ENCODE measurements around the gene CTNNA1.

The CTNNA1 gene

DNA sequence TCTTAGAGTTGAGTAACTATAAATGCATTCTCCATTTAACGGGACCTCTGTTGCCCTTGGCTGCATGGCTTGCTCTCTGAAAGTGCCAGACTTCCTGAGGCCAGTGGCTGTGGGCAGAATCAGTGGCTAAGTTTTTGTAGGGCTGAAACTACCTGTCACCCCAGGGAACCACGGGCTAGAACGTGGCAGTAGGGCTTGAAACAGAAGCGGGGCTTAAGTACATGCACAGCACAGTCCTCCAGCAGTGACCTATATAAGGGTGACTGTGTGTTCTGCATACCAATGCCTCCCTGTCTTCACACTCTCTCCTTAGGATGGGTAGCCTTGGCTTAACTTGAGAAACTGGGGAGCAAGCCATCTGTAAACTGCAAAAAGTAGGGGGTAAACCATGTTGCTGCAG, 165.5 kb downstream of the CTNNA1 start:
- TF ChIP-seq KLF16 (tag by site-specific recombination; IDR thresholded peaks at IDR 0.05) (no peak), EGR2 (tag by site-specific recombination; IDR thresholded peaks at IDR 0.05; ENCODE audit: low read depth) (no peak), ZNF785 (tag by site-specific recombination; IDR thresholded peaks at IDR 0.05) (no peak), GLIS1 (tag by site-specific recombination; IDR thresholded peaks at IDR 0.05) (no peak), ZNF132 (tag by site-specific recombination; IDR thresholded peaks at IDR 0.05; ENCODE audit: borderline replicate concordance) (no peak), ZNF157 (tag by site-specific recombination; IDR thresholded peaks at IDR 0.05) (no peak), ZNF529 (tag by site-specific recombination; IDR thresholded peaks at IDR 0.05; ENCODE audit: insufficient replicate concordance) (no peak), ZNF549 (tag by site-specific recombination; IDR thresholded peaks at IDR 0.05) (no peak), ZNF768 (tag by site-specific recombination; IDR thresholded peaks at IDR 0.05) (no peak), ZBTB17 (tag by site-specific recombination; IDR thresholded peaks at IDR 0.05) (no peak), REPIN1 (tag by site-specific recombination; IDR thresholded peaks at IDR 0.05; ENCODE audit: low read depth) (no peak)
- TF ChIP-seq, protein P1, sequence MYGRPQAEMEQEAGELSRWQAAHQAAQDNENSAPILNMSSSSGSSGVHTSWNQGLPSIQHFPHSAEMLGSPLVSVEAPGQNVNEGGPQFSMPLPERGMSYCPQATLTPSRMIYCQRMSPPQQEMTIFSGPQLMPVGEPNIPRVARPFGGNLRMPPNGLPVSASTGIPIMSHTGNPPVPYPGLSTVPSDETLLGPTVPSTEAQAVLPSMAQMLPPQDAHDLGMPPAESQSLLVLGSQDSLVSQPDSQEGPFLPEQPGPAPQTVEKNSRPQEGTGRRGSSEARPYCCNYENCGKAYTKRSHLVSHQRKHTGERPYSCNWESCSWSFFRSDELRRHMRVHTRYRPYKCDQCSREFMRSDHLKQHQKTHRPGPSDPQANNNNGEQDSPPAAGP (tag by site-specific recombination; IDR thresholded peaks at IDR 0.05), result no peak
- TF ChIP-seq, protein P2, sequence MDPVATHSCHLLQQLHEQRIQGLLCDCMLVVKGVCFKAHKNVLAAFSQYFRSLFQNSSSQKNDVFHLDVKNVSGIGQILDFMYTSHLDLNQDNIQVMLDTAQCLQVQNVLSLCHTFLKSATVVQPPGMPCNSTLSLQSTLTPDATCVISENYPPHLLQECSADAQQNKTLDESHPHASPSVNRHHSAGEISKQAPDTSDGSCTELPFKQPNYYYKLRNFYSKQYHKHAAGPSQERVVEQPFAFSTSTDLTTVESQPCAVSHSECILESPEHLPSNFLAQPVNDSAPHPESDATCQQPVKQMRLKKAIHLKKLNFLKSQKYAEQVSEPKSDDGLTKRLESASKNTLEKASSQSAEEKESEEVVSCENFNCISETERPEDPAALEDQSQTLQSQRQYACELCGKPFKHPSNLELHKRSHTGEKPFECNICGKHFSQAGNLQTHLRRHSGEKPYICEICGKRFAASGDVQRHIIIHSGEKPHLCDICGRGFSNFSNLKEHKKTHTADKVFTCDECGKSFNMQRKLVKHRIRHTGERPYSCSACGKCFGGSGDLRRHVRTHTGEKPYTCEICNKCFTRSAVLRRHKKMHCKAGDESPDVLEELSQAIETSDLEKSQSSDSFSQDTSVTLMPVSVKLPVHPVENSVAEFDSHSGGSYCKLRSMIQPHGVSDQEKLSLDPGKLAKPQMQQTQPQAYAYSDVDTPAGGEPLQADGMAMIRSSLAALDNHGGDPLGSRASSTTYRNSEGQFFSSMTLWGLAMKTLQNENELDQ (tag by site-specific recombination; IDR thresholded peaks at IDR 0.05; ENCODE audit: low read depth), result no peak
- TF ChIP-seq, protein P3, sequence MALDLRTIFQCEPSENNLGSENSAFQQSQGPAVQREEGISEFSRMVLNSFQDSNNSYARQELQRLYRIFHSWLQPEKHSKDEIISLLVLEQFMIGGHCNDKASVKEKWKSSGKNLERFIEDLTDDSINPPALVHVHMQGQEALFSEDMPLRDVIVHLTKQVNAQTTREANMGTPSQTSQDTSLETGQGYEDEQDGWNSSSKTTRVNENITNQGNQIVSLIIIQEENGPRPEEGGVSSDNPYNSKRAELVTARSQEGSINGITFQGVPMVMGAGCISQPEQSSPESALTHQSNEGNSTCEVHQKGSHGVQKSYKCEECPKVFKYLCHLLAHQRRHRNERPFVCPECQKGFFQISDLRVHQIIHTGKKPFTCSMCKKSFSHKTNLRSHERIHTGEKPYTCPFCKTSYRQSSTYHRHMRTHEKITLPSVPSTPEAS (tag by site-specific recombination; IDR thresholded peaks at IDR 0.05), result no peak
- TF ChIP-seq, protein P4, sequence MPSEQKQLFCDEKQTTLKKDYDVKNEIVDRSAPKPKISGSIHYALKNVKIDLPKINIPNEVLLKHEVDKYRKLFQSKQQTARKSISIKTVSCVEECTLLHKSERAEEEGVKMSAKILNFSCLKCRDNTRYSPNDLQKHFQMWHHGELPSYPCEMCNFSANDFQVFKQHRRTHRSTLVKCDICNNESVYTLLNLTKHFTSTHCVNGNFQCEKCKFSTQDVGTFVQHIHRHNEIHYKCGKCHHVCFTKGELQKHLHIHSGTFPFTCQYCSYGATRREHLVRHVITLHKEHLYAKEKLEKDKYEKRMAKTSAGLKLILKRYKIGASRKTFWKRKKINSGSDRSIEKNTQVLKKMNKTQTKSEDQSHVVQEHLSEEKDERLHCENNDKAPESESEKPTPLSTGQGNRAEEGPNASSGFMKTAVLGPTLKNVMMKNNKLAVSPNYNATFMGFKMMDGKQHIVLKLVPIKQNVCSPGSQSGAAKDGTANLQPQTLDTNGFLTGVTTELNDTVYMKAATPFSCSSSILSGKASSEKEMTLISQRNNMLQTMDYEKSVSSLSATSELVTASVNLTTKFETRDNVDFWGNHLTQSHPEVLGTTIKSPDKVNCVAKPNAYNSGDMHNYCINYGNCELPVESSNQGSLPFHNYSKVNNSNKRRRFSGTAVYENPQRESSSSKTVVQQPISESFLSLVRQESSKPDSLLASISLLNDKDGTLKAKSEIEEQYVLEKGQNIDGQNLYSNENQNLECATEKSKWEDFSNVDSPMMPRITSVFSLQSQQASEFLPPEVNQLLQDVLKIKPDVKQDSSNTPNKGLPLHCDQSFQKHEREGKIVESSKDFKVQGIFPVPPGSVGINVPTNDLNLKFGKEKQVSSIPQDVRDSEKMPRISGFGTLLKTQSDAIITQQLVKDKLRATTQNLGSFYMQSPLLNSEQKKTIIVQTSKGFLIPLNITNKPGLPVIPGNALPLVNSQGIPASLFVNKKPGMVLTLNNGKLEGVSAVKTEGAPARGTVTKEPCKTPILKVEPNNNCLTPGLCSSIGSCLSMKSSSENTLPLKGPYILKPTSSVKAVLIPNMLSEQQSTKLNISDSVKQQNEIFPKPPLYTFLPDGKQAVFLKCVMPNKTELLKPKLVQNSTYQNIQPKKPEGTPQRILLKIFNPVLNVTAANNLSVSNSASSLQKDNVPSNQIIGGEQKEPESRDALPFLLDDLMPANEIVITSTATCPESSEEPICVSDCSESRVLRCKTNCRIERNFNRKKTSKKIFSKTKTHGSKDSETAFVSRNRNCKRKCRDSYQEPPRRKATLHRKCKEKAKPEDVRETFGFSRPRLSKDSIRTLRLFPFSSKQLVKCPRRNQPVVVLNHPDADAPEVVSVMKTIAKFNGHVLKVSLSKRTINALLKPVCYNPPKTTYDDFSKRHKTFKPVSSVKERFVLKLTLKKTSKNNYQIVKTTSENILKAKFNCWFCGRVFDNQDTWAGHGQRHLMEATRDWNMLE (tag by site-specific recombination; conservative IDR thresholded peaks at IDR 0.05; ENCODE audit: low read depth), result no peak
- ChIA-PET POLR2A (no interaction called here), CTCF (no interaction called here)
- no peak overlapping the region for H3K27ac ChIP-seq (ENCODE audit: extremely low read depth, low read depth, low read length)
- peaks cover 0 to 38% of the 10 kb centered on the region in 2 experiments; a peak in 2 of 3 replicates for H3K36me3 ChIP-seq (ENCODE audit: control insufficient read depth in 2 of 2, insufficient read depth in 1 of 2, low read length in 2 of 2)
- H3K4me3 ChIP-seq (ENCODE audit: low read depth, low read length), result no peak overlapping the region
- H3K4me1 ChIP-seq (ENCODE audit: control insufficient read depth, insufficient read depth, low read length), result no peaks in the 10 kb centered on the region
- H3K9me3 ChIP-seq (ENCODE audit: control insufficient read depth, insufficient read depth, low read depth, low read length), result no peaks in the 10 kb centered on the region

DNA sequence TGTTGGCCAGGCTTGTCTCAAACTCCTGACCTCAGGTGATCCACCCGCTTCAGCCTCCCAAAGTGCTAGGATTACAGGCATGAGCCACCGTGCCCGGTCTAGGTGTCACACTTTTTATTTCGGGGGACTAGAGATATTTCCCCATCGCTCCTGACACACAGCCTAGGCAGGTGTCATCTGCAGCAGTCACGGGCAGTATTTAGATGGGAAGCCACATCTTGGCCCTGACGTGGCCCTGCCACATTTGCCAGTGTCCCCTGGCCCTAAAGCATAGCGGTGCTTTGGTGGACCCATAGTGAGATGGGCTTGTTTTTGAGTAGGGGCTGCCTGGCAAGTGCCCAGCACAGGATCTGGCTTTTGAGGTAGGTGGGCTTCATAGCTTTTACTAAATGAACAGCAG, 167.0 kb downstream of the CTNNA1 start:
- ChIA-PET CTCF (no interaction called here), POLR2A (no interaction called here)
- Histone ChIP-seq H3K36me3 (ENCODE audit: control insufficient read depth in 2 of 2, insufficient read depth in 1 of 2, low read length in 2 of 2) (peaks cover 0 to 44% of the 10 kb centered on the region in 2 experiments; a peak in 2 of 3 replicates), H3K4me3 (ENCODE audit: low read depth, low read length) (no peak overlapping the region), H3K27ac (ENCODE audit: extremely low read depth, low read depth, low read length) (no peak overlapping the region), H3K4me1 (ENCODE audit: control insufficient read depth, insufficient read depth, low read length) (no peaks in the 10 kb centered on the region), H3K9me3 (ENCODE audit: control insufficient read depth, insufficient read depth, low read depth, low read length) (no peaks in the 10 kb centered on the region)
- TF ChIP-seq, protein P5, sequence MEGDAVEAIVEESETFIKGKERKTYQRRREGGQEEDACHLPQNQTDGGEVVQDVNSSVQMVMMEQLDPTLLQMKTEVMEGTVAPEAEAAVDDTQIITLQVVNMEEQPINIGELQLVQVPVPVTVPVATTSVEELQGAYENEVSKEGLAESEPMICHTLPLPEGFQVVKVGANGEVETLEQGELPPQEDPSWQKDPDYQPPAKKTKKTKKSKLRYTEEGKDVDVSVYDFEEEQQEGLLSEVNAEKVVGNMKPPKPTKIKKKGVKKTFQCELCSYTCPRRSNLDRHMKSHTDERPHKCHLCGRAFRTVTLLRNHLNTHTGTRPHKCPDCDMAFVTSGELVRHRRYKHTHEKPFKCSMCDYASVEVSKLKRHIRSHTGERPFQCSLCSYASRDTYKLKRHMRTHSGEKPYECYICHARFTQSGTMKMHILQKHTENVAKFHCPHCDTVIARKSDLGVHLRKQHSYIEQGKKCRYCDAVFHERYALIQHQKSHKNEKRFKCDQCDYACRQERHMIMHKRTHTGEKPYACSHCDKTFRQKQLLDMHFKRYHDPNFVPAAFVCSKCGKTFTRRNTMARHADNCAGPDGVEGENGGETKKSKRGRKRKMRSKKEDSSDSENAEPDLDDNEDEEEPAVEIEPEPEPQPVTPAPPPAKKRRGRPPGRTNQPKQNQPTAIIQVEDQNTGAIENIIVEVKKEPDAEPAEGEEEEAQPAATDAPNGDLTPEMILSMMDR (tag by site-specific recombination; IDR thresholded peaks at IDR 0.05), result no peak
- TF ChIP-seq ZNF76 (tag by site-specific recombination; IDR thresholded peaks at IDR 0.05; ENCODE audit: borderline replicate concordance, low read depth) (no peak), ZNF239 (tag by site-specific recombination; IDR thresholded peaks at IDR 0.05) (no peak)

All from HEK293 (cell line).